Ureter (tissue), 1 donor: ENCODE results near the gene PPP1R15B. TPM values are rescaled to one million over a fixed set of nuclear protein-coding genes. Genes with fewer than 3 reads are reported as not detected.

ENCODE experiments used
- DNase-seq: peaks from one replicate; pipeline ENCODE4 v3.0.0-alpha.2; 2020; ENCODE audit warnings: low spot score
- total RNA-seq: library from RNA; stranded (reverse); gene quantifications from one replicate; pipeline ENCODE4 v1.2.4, GENCODE V29; 2023
- donor health status: DM: yes; HTN: yes; CAD: no.

The PPP1R15B gene
- total RNA-seq, 1 donor from 2014 or later, result 59.0 TPM

GRCh38 chr1:204367193-204367858, 44.3 kb downstream of the PPP1R15B start:
- DNase-seq, result no peak

GRCh38 chr1:204366759-204367158, 44.9 kb downstream of the PPP1R15B start:
- no peak for DNase-seq

GRCh38 chr1:204363335-204364114, 48.1 kb downstream of the PPP1R15B start:
- DNase-seq, result peak; percentile 80

DNA sequence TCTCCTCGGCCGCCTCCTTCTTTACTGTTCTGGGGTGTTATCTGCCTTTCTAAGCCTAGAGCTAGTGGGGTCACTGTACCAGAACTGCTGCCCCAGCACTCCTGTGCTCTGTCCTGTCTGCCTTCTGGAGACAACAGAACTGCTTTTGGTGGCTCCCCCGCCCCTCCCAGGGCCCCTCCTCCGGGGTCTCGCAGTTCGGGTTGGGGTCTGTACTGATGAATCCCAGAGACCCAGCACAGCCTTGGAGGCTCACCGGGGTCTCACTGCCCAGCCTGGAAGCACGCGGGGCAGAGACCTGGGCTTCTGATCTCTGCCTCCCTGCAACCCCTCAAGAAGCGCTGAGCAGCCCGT, 48.7 kb downstream of the PPP1R15B start:
- DNase-seq, result no peak

GRCh38 chr1:204361781-204362180, 49.8 kb downstream of the PPP1R15B start:
- DNase-seq, result no peak

DNA sequence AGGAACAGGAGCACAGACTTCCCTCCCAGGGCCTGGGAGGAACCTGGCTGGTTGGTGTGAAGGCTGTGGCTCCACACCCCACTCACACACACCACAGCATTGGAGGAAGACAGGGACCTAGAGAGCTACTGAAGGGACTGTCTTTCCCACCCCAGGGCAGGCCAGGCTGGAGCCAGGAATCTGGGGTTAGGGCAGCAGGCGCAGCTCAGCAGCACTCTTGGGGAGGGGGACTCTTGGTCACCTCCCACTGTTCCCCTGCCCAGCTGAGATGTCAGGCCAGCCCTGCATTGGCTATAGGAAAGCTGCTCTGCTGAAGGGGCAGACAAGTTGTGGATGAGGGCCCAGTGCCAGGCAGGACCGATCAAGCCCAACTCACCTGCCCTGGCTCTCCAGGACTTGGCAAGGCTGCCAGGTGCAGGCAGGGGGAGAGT, 50.3 kb downstream of the PPP1R15B start:
- no peak for DNase-seq

DNA sequence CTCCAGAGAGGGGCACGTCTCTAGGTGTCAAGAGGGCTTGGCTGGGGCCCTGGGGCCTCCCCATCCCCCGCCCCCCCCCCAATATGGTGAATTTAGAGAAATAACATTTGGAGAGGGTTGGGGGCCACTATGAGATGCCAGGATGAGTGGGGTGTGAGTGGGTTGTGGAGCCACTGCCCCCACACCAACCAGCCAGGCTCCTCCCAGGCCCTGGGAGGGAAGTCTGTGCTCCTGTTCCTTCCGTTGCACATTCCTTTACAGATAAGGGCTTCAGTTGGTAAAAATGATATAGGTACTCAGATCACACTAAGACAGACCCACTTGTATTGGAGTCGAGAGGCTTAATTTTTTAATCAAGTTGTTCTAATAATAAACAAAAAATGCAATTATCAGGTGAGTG, 51.3 kb downstream of the PPP1R15B start:
- DNase-seq, result no peak

- no peak for DNase-seq
Measured at GRCh38 chr1:204359474-204360255, 52.0 kb downstream of the PPP1R15B start, which contains the start of gene PLEKHA6. Gene PLEKHA6, minus strand, starts transcription at chr1:204359929. Its CDS starts 86,202 bp downstream, at chr1:204273727.

GRCh38 chr1:204359131-204359473, 52.5 kb downstream of the PPP1R15B start:
- no peak for DNase-seq

GRCh38 chr1:204358605-204359004, 53.0 kb downstream of the PPP1R15B start:
- no peak for DNase-seq

- no peak for DNase-seq
Measured at GRCh38 chr1:204357551-204358490, 53.8 kb downstream of the PPP1R15B start.

- DNase-seq, result no peak
Measured at GRCh38 chr1:204356997-204357396, 54.6 kb downstream of the PPP1R15B start.

DNA sequence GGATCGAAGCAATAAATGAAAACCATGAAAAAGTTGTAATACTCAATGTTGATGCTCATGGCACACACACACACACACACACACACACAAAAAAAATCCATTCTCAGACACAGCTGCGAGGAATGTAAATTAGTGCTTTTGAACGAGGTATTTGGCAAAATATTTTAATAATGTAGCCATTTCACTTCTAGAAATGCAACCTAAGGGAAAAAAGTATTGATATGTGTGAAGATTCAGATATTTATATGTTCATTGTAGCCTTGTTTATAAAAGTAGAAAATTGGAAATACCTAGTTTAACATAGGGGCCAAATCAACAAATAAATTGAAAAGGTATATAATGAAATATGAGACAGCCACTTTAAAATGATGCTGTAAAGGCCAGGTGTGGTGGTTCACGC, 55.7 kb downstream of the PPP1R15B start:
- DNase-seq, result no peak

DNA sequence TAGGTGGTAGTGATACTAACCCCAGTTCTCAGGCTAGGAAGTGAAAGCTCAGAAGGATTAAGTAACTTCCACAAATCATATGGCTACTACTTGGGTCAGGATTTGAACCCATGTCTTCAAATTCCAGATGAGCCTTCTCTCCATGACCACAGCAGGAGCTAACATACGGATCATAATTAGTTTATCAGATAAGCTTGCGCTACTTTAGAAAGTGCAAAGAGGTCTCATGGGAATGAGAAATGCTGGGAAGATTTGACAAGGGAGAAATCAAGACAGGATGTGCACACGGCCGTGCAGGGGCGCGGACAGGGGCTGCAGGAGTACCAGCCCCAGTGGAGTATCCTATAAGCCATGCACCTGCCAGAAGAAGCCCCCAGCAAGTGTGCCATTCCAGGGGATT, 57.0 kb downstream of the PPP1R15B start:
- DNase-seq, result no peak

Other genes with a start within 250 kb of the PPP1R15B start
- 0.89 TPM for gene REN, start 245.5 kb downstream of the PPP1R15B start, total RNA-seq
- 1.4 TPM for gene KISS1, start 215.3 kb downstream of the PPP1R15B start, total RNA-seq
- 26.0 TPM for gene GOLT1A, start 197.8 kb downstream of the PPP1R15B start, total RNA-seq
- 61.5 TPM for gene PLEKHA6, start 51.9 kb downstream of the PPP1R15B start, total RNA-seq
- 146 TPM for gene PIK3C2B, start 83.0 kb upstream of the PPP1R15B start, total RNA-seq
- 145 TPM for gene MDM4, start 104.6 kb upstream of the PPP1R15B start, total RNA-seq